Stimulated activated CD8-positive, alpha-beta memory T cell treated with anti-CD3 and anti-CD28 coated beads, Interleukin-15, amount 100 ng/mL, for 4 hours (primary cell): Measurements from ENCODE around the gene MLNR.

Experiments
- DNase-seq, 2 donors: peaks; one replicate each; pipeline ENCODE4 v3.0.0-alpha.2; 2020; ENCODE audit warnings: low read depth in 2 of 2

MLNR gene

GRCh38 chr13:49220036-49220855 lies at the start of gene MLNR:
Gene MLNR, plus strand, starts transcription at chr13:49220338. Its CDS starts 0 bp downstream, at chr13:49220338.
- DNase-seq, result no peak

GRCh38 chr13:49171359-49171758 lies 48.8 kb upstream of the MLNR start:
- no peak for DNase-seq

GRCh38 chr13:49183672-49184325 lies 36.3 kb upstream of the MLNR start:
- DNase-seq, result no peak

- DNase-seq, result no peak
Measured at GRCh38 chr13:49184621-49185020, 35.5 kb upstream of the MLNR start.

- no peak for DNase-seq
Measured at GRCh38 chr13:49185264-49185663, 34.9 kb upstream of the MLNR start.

GRCh38 chr13:49190901-49191300 lies 29.2 kb upstream of the MLNR start:
- no peak for DNase-seq

- no peak for DNase-seq
Measured at GRCh38 chr13:49206641-49207040, 13.5 kb upstream of the MLNR start.

GRCh38 chr13:49208619-49209018 lies 11.5 kb upstream of the MLNR start:
- DNase-seq, result no peak

- DNase-seq, result no peak
Measured at GRCh38 chr13:49210114-49210513, 10.0 kb upstream of the MLNR start.

GRCh38 chr13:49210669-49211068 lies 9.5 kb upstream of the MLNR start:
- DNase-seq, result no peak

- DNase-seq, result no peak
Measured at GRCh38 chr13:49213539-49213938, 6.6 kb upstream of the MLNR start.

GRCh38 chr13:49213997-49214916 lies 5.9 kb upstream of the MLNR start:
- no peak for DNase-seq

GRCh38 chr13:49214917-49215376 lies 5.2 kb upstream of the MLNR start:
- peak in 1 of 2 donors; percentile 11 for DNase-seq

- DNase-seq, result no peak
Measured at GRCh38 chr13:49216334-49216733, 3.8 kb upstream of the MLNR start.

GRCh38 chr13:49217962-49218492 lies 2.1 kb upstream of the MLNR start:
- no peak for DNase-seq

- DNase-seq, result no peak
Measured at GRCh38 chr13:49218493-49219051, 1.6 kb upstream of the MLNR start.

GRCh38 chr13:49219647-49220035 lies 497 bp upstream of the MLNR start:
- no peak for DNase-seq

- no peak for DNase-seq
Measured at GRCh38 chr13:49220856-49221589, 885 bp downstream of the MLNR start.

- no peak for DNase-seq
Measured at GRCh38 chr13:49221590-49221965, 1.4 kb downstream of the MLNR start.

- DNase-seq, result no peak
Measured at GRCh38 chr13:49225223-49226042, 5.3 kb downstream of the MLNR start.
